Measurements from ENCODE around the gene GRK5.

GRK5 gene

GRCh38 chr10:119368581-119368980 lies 161.2 kb downstream of the GRK5 start:
- DNase-seq = no peak

DNA sequence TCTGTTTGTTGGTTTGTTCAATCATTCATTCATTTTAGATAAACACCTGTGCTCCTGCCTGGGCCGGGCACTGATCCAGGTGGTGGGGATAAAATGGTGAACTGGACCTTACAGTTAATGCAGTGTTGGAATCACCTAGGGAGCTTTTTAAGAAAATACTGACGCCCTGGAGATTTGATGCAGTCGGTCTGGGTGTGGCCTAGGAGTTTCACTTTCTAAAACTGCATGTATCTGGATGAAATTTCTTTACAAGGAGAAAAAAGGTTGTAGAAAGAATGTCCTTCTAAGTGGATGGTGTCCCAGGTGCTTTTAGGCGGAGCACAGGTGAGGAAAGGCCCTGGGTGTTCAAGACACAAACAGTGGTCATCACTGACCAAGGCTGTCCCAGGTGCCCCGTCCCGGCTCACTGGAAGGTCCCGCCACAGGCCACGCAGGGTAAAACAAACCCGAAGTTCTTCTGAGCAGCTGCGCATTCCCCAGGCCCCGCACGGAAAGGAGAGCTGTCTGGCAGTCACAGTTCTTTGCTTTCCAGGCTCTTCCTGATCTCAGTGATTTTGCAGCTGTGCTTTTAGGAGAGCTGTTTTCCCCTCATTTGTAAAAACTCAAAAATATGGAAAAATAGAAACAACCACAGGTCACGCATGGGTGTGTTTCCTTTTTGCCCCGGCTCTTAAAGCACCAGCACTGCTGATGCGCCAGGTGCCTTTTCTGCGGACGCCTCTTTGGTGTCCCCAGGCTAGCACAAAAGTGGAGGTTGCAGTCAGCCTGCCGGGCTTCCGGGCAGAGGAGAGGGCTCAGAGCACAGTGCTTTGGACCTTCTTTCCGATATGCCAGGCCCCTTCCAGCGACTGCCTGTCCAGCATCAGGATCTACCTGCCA lies 161.9 kb downstream of the GRK5 start:
- DNase-seq = no peak

- no peak for DNase-seq
These were observed 162.9 kb downstream of the GRK5 start for GRCh38 chr10:119370111-119370741.

GRCh38 chr10:119370972-119371703 lies 163.8 kb downstream of the GRK5 start:
- DNase-seq = no peak

DNA sequence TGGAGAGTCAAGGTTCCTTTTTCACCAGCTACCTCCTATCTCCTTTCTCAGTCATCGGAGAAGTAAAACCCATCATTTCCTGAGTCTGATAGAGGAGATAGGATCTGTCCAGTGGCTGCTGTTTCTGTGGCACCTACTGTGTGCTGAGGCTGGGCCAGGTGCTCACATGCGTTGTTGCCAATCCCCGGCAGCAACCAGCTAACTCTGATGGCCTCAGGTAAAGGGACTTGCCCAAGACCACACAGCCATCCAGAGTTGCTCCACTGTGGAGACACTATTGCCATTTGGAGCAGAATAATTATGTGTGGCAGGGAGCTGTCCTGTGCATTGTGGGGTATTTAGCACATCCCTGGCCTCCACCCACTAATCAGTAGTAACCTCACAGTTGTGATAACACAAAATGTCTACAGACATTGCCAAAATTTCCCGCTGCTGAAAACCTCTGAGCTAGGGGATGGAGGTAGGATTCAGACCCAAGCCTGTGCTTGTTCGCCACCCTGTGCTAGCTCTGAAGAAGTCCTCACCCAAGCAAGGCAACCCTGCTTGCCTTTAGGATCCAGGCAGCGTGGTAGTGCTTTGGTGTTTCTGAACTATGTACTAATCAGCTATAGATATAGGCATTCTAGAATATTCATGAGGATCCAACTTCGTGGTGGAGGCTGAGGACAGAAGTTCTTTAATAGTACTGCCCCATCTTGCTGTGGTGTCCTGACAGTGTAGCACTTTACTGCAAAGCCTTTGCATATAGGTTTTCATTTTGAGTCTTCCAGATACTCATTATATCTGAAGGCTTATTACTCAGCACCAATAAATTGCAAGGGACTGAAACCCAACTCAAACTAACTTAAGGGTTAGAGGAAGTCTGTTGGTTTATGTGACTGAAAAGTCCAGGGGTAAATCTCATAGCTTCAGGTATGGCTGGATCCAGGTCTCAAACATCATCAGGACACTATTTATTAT lies 164.6 kb downstream of the GRK5 start:
- DNase-seq = no peak

GRCh38 chr10:119373294-119374102 lies 166.1 kb downstream of the GRK5 start:
- DNase-seq = no peak

GRCh38 chr10:119374236-119374635 lies 166.9 kb downstream of the GRK5 start:
- no peak for DNase-seq

DNA sequence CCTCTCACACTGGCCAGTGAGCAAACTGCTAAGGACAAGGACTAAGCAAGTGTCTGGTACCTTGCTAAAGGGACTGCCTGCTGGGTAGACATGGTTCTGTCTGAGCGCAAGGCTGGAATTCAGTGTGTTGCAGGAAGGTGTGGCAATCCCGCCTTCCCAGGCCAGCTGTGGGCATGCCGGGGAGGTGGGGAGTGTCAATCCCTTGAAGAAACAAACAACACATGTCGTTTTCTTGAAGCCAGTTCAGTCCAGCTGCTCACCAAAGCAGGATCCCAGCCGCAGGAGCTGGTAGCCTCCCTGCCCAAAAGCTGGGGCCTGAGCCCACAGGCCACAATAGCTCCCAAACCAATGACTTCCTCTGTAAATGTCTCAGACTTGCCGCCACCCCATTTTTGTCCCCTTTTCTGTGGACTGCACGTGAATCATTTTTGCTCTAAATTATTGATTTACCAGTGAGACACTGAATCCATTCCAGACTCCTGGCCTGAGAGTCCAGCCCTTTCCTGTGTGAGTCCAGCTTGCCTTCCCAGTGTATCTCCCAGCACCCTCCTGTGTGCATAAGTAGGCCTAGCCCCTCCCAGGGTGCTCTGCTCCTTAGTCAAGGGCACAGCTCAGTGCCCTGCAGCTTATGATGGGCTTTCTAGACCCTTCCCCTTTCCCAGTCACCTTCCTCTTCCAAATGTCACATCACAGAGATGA lies 168.4 kb downstream of the GRK5 start:
- peak in 1 of 2 experiments; percentile 35 for DNase-seq

DNA sequence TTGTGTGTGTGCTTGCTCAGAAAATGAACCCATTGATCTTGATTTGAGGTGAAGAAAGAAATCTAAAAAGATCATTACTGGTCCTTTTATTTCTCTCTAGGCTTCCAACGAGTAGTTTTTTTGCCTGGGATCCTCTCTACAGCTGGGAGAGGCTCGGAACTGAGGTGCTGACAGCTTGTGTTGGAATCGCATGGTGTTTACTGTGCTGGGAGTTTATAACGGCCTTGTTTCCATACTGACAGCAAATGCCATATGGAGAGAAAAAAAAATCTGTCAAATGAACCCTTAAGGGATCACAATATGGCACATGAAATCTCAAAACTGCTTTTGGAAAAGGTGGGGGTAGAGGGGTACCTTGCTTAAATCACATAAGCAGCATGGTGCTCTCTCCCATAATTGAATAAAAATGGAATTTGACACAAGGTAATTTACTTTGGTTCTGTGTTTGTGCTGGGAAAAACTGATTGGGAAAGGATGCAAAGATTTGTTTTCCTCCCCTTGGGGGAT lies 170.1 kb downstream of the GRK5 start:
- peak; percentile 35 to 67 for DNase-seq

- peak; percentile 60 to 85 for DNase-seq
These were observed 170.8 kb downstream of the GRK5 start for GRCh38 chr10:119377958-119378736.

DNA sequence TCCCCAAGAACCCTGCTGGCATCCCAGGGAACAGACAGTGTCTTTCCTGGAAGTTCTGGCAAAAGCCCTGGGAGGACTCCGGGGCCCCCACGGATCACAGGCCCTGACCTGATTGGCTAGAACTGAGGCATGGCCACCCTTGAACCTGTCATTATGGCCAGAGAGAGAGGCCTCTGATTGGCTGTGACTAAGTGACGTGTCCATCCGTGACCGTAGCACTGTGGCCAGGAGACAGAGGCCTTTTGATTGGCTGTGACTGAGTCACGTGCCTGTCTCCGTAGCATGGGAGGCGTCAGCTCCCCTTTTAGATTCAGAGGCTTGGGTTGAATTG lies 171.3 kb downstream of the GRK5 start:
- no peak for DNase-seq

DNA sequence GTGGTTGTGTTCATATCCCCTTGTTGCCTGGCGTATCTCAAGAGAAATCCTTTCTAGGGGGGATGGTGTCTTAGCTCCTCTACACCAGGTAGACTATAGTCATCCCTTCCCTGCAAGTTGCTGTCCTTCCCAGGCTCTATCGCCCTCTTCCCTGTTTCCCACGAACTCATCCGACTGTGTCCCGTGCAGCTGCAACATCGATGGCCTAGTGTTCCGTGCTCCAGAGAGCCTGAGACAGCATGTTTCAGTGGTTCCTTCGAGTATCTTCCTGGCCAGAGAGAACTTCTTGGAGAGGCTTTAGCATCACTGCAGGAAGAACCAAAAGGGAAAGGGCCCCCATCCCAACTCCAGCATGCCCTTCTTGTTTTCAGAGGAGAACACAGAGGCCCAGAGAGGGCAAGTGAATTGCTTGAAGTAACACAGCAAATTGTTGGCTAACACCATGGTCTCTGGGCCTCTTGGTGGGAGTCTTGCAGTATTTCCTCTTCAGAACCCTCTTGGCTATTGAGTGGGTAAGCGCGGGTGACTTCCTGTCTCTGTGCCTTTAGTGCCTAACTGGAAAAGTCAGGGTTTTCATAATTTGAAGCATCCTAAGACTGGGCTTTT lies 172.2 kb downstream of the GRK5 start:
- DNase-seq = no peak

- DNase-seq = no peak
These were observed 175.9 kb downstream of the GRK5 start for GRCh38 chr10:119383174-119383856.

DNA sequence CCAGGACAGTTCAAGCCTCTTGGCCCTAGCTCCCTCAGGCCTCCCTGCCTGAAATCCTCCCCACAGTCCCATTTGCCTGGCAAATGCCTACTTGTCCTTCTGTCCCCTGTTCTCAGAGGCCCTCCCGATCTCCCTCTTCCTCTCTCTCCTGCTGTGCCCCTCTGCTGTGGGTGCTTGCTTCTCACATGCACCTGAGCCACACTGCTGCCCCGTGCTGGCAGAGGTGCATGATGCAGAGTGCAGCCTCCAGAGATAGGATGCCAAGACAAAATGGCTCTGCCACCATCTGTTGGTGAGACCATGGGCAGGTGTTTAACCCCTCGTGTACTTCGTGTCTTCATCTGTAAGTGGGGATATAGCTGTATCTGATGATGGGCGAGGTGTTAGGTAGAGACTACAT lies 176.8 kb downstream of the GRK5 start:
- DNase-seq = no peak

DNA sequence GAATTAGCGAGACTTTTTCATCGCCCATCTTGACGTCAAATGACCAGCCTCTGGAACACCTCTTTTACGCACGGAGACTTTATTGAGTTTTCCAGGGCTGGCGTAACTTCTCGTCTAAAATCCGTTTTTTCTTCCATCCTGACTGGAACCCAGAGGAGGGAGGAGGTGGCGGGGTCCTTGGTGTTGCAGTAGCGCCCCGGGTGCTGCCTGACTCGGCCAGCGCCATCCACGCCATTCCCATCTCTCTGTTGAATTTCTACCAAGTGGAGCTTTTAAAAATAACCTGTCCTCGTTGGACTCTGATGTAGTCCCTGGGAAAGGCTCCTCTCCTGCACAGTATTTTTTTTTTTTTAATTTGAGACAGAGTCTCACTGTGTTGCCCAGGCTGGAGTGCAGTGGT lies 179.3 kb downstream of the GRK5 start:
- DNase-seq = no peak

DNA sequence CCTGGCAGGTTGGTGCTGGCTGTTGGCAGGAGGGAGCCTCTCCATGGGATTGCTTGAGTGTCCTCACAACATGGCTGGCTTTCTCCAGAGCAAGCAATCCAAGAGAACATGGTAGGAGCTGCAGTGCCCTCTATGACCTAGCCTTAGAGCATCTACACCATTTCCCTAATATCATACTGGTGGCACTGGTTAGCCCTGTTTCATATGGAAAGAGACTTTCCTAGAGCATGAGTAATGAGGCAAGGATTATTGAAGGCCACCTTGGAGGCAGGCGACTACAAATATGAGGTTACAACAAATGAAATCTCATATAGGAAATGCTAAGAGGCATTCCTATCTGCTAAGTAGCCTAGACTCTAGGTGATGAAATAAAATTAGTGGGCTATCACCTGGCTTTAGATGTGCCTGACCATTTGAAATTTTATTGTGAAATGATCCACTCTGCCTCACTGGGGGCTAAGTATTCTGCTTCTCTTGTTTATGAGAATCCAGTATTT lies 181.5 kb downstream of the GRK5 start:
- DNase-seq = no peak

DNA sequence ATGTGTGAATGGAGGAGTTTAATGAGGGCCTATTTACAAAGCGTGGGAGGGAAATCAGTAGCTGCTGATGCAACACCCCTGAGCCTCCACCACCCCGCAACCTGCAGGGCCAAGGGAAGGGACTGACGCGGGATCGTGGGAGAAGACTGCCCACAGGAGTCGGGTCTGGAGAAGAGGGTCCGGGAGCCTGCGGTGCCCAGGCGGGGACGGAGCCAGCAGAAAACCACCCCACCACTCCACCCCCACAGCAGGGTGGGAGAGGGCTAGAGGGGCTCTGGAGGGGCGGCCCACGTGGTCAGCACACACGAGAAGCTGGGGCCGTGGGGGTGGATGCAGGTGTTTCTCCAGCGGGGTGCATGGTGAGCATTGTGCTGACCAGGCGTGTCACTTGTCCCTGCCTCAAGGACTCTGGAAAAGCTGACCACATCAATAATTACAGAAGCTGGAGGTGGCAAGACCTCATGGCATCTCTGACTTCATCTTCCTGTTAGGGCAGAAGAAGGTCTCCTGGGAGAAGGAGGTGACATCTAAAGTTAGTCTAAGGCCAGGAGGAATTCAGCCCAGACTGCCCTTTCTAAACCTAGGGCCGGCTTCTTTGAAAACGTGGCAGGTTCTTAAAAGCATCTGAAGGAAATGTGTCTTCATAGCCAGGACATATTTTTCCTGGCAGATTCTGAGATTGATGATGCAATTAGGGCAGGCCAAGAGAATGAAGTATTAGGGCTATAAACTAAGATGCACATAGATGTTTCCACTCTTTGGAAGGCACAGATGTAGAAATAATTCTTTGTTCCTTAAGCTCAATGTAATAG lies 184.3 kb downstream of the GRK5 start:
- DNase-seq = no peak

DNA sequence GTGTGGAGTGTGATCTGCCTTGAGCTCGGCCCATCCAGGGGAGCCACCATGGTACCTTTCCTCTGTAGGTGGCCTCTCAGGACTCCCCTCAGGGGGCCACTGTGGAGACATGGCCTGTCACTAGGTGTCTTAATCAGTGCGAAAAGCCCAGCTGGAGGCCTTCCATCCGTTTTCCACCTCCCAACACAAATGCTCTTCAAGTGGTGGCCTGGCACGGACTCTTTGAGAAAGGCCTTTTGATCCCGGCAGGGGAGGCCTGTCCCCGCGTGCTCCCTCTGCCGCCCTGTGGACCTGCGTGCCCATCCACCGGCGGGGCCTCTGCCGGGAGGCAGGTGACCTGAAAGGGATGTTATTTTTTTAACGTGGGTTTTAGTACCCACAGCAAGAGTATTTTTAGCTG lies 185.6 kb downstream of the GRK5 start:
- no peak for DNase-seq

Measured in NCI-H446 (cell line).